IMR-90 (cell line): ENCODE measurements around the gene GPR153. TPM values are rescaled to one million over a fixed set of nuclear protein-coding genes. Genes with fewer than 3 reads are reported as not detected.

Source experiments
- ATAC-seq: fragments of 200-7000 bp; cut with Tn5 transposase; 2 replicates; pipeline ENCODE4 v1.9.1; 2020; ENCODE audit warnings: low read depth, mild to moderate bottlenecking, moderate library complexity
- BruUV-seq: library from RNA; stranded (reverse); fragments of 400-500 nt; replicated peaks from 2 replicates; lab custom pipeline; 2021; lab: Mats Ljungman, UMichigan
- CTCF ChIA-PET: fragments of 300-600 bp; formaldehyde crosslinking; extraction: SDS; loops from one replicate; lab custom pipeline; 2021; ENCODE audit warnings: antibody characterized with exemption; lab: Yijun Ruan, JAX
- POLR2A ChIA-PET: fragments of 300-600 bp; sonication (Branson Sonifier 250); formaldehyde crosslinking; loops from one replicate; lab custom pipeline; 2022; ENCODE audit warnings: antibody characterized with exemption; ENCODE audit not compliant: unreplicated experiment; lab: Charles Lee
- DNase-seq: peaks from one replicate; pipeline ENCODE4 v3.0.0; 2013
- H2AFZ ChIP-seq: replicated peaks from 2 replicates; pipeline ENCODE3; 2013; ENCODE audit warnings: low read length, mild to moderate bottlenecking; ENCODE audit not compliant: poor library complexity
- H2AK5ac ChIP-seq: 2 replicates; pipeline ENCODE4 v1.6.1; 2013; ENCODE audit warnings: low read depth, low read length, inconsistent platforms
- H2AK9ac ChIP-seq: replicated peaks from 2 replicates; pipeline ENCODE3; 2013; ENCODE audit warnings: mild to moderate bottlenecking, low read depth, low read length, moderate library complexity; ENCODE audit not compliant: poor library complexity
- H2BK120ac ChIP-seq: 2 replicates; pipeline ENCODE4 v1.6.1; 2013; ENCODE audit warnings: low read depth, low read length, inconsistent platforms
- H2BK15ac ChIP-seq: 3 replicates; pipeline ENCODE4 v1.6.1; 2013; ENCODE audit warnings: low read depth, low read length, inconsistent platforms
- H2BK20ac ChIP-seq: 2 replicates; pipeline ENCODE4 v1.6.1; 2013; ENCODE audit warnings: low read depth, mild to moderate bottlenecking, inconsistent platforms, low read length, moderate library complexity
- H2BK5ac ChIP-seq: 2 replicates; pipeline ENCODE4 v1.6.1; 2013; ENCODE audit warnings: mild to moderate bottlenecking, low read depth, low read length, inconsistent platforms; ENCODE audit not compliant: poor library complexity, severe bottlenecking
- H3K14ac ChIP-seq: replicated peaks from 2 replicates; pipeline ENCODE4 v1.6.1; 2013; ENCODE audit warnings: low read depth, low read length, inconsistent platforms
- H3K18ac ChIP-seq: 2 replicates; pipeline ENCODE4 v1.6.1; 2013; ENCODE audit warnings: low read depth, low read length, control low read depth
- H3K23ac ChIP-seq: 2 replicates; pipeline ENCODE4 v1.6.1; 2013; ENCODE audit warnings: low read depth, low read length, inconsistent platforms
- H3K27ac ChIP-seq: 2 replicates; pipeline ENCODE4 v1.5.1; 2013; ENCODE audit warnings: mild to moderate bottlenecking, control low read depth, low read length; ENCODE audit not compliant: insufficient read depth
- H3K27me3 ChIP-seq: 2 replicates; pipeline ENCODE4 v1.6.1; 2013; ENCODE audit warnings: low read length; ENCODE audit not compliant: control insufficient read depth, insufficient read depth
- H3K36me3 ChIP-seq: 2 replicates; pipeline ENCODE4 v1.6.1; 2013; ENCODE audit warnings: low read length, mixed read lengths; ENCODE audit not compliant: control insufficient read depth, insufficient read depth
- H3K4ac ChIP-seq: 2 replicates; pipeline ENCODE4 v1.6.1; 2013; ENCODE audit warnings: low read depth, low read length, inconsistent platforms
- H3K4me1 ChIP-seq: 2 replicates; pipeline ENCODE4 v1.6.1; 2013; ENCODE audit warnings: low read length, mixed read lengths; ENCODE audit not compliant: control insufficient read depth, insufficient read depth
- H3K4me2 ChIP-seq: 2 replicates; pipeline ENCODE4 v1.6.1; 2013; ENCODE audit warnings: low read depth, mild to moderate bottlenecking, control low read depth, low read length, moderate library complexity
- H3K4me3 ChIP-seq: 2 replicates; pipeline ENCODE4 v1.5.1; 2013; ENCODE audit warnings: low read depth, mild to moderate bottlenecking, control low read depth, low read length, moderate library complexity; ENCODE audit not compliant: insufficient read depth
- H3K56ac ChIP-seq: 2 replicates; pipeline ENCODE4 v1.6.1; 2013; ENCODE audit warnings: low read length, inconsistent platforms; ENCODE audit not compliant: insufficient read depth; ENCODE audit errors: extremely low read depth
- H3K79me1 ChIP-seq, 2 experiments: 2 replicates each; pipeline ENCODE4 v1.6.1; 2013; ENCODE audit warnings: low read length in 2 of 2, inconsistent platforms in 1 of 2, low read depth in 1 of 2
- H3K9ac ChIP-seq: 2 replicates; pipeline ENCODE4 v1.6.1; 2013; ENCODE audit warnings: low read depth, low read length, control low read depth
- H3K9me1 ChIP-seq: 2 replicates; pipeline ENCODE4 v1.6.1; 2013; ENCODE audit warnings: low read length, inconsistent platforms; ENCODE audit not compliant: insufficient read depth
- H3K9me3 ChIP-seq: 2 replicates; pipeline ENCODE4 v1.6.1; 2013; ENCODE audit warnings: low read length; ENCODE audit not compliant: control insufficient read depth, insufficient read depth
- H4K20me1 ChIP-seq: 2 replicates; pipeline ENCODE4 v1.6.1; 2013; ENCODE audit warnings: low read length, inconsistent platforms; ENCODE audit not compliant: insufficient read depth
- H4K5ac ChIP-seq: 2 replicates; pipeline ENCODE4 v1.6.1; 2013; ENCODE audit warnings: mild to moderate bottlenecking, low read depth, low read length, control low read depth
- H4K8ac ChIP-seq, 2 experiments: 2 replicates each; pipeline ENCODE4 v1.6.1; 2013; ENCODE audit warnings: low read depth in 2 of 2, low read length in 2 of 2, control low read depth in 1 of 2, inconsistent platforms in 1 of 2
- H4K91ac ChIP-seq: 2 replicates; pipeline ENCODE4 v1.6.1; 2013; ENCODE audit warnings: low read depth, low read length, inconsistent platforms; ENCODE audit not compliant: insufficient read depth
- POLR2A ChIP-seq: IDR thresholded peaks from 2 replicates; pipeline ENCODE4 v1.6.1; 2012; ENCODE audit warnings: mild to moderate bottlenecking, low read depth, low read length
- SMC3 ChIP-seq: fragments of 150-350 bp; IDR thresholded peaks from 2 replicates; pipeline ENCODE4 v1.6.1; 2016; ENCODE audit warnings: low read depth, mild to moderate bottlenecking, antibody characterized with exemption, low read length, moderate library complexity
- WGBS, 2 experiments: methylation state at CpG; one replicate each; pipeline versions ENCODE4 v1.1.5 to v1.1.7; 2013; ENCODE audit warnings: missing lambda C conversion rate in 2 of 2; ENCODE audit not compliant: insufficient read length in 1 of 2; ENCODE audit errors: extremely low coverage in 2 of 2; 5-methylcytosine and 5-hydroxymethylcytosine counted together
- dilution Hi-C: fragments of 300-500 bp; cut with HindIII; formaldehyde crosslinking; loops from one replicate; pipeline ENCODE4 v1.14.3; 2018; ENCODE audit warnings: low sequenced_read_pairs; ENCODE audit not compliant: unreplicated experiment
- in situ Hi-C: fragments of 300-500 bp; cut with MboI; formaldehyde crosslinking; loops from 3 replicates; pipeline ENCODE4 v1.14.3; 2019; ENCODE audit warnings: low sequenced_read_pairs, inconsistent platforms, mixed read lengths
- intact Hi-C: fragments of 100-400 bp; cut with micrococcal nuclease; formaldehyde crosslinking; loops from 2 replicates; pipeline ENCODE4 v1.10.0; 2022
- polyA plus RNA-seq, 3 experiments: library from polyadenylated mRNA; depleted of rRNA; stranded (reverse); fragments of >200 nt; gene quantifications; 2 replicates each; pipeline ENCODE4 v1.2.3, GENCODE V29; 2012; ENCODE audit warnings: low replicate concordance in 1 of 3
- total RNA-seq: library from RNA; depleted of rRNA; stranded (reverse); fragments of >200 nt; gene quantifications from 2 replicates; pipeline ENCODE4 v1.2.3, GENCODE V29; 2012

The GPR153 gene
- total and polyA plus RNA-seq, 2 of the 4 experiments (the other 2 are of a cell fraction): 1.8 to 5.2 TPM

DNA sequence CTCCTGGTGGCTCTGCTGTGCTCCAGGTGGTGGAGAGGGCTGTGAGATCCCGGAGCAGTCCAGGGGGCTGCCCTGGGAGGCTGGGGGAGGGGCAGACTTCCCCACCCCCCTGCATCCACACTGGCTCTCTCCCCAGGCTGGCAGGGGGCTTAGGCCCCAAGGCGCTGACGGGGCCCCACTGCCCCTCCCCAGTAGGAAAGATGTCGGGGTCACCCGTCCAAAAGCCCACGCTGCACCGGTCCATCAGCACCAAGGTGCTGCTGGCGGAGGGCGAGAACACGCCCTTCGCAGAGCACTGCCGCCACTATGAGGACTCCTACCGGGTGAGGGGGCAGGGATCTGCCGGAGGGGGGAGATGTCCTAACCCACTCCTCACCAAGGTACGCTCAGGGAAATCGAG is 49.2 kb downstream of the GPR153 start:
- H2BK5ac ChIP-seq: no peak overlapping the region
- H3K56ac ChIP-seq: no peak overlapping the region
- no peak overlapping the region for H3K14ac ChIP-seq
- no peaks in the 10 kb centered on the region for H3K27me3 ChIP-seq
- H2BK120ac ChIP-seq: no peak overlapping the region
- H4K5ac ChIP-seq: no peak overlapping the region
- no peaks in the 10 kb centered on the region; the same call in 1 of the 2 replicates for H4K20me1 ChIP-seq
- no peak overlapping the region for H4K8ac ChIP-seq
- no peak overlapping the region for H4K91ac ChIP-seq
- H2BK20ac ChIP-seq: no peak overlapping the region
- H3K23ac ChIP-seq: no peak overlapping the region
- WGBS, 2 experiments: 82% methylated on average over 2 of the region's 16 CpGs; no CpG with 5 or more reads in 1 of the 2 experiments
- no peak overlapping the region for H3K4me2 ChIP-seq
- H2AK5ac ChIP-seq: no peak overlapping the region
- no peaks in the 10 kb centered on the region for H3K9me3 ChIP-seq
- H3K9ac ChIP-seq: no peak overlapping the region
- no peak overlapping the region for H2BK15ac ChIP-seq
- H2AK9ac ChIP-seq: no peak overlapping the region
- peaks cover 5% of the 10 kb centered on the region; the same call in 1 of the 2 replicates for H3K4me1 ChIP-seq
- DNase-seq (no peak), ATAC-seq (no peak)
- intact Hi-C loops (no loop called here), dilution Hi-C loops (no loop called here), in situ Hi-C loops (no loop called here)
- no TSS peak for BruUV-seq
- no peak overlapping the region for H3K18ac ChIP-seq
- no peaks in the 10 kb centered on the region for H3K79me1 ChIP-seq
- no peak overlapping the region for H3K4ac ChIP-seq
- ChIA-PET POLR2A (no interaction called here), CTCF (no interaction called here)
- H3K36me3 ChIP-seq: no peaks in the 10 kb centered on the region
- TF ChIP-seq POLR2A (no peak), SMC3 (no peak)
- no peak overlapping the region for H3K27ac ChIP-seq
- H2AFZ ChIP-seq: no peak overlapping the region
- H3K4me3 ChIP-seq: no peak overlapping the region
- no peaks in the 10 kb centered on the region for H3K9me1 ChIP-seq
